ENCODE measurements around the gene TMEM144. TPM values are rescaled to one million over a fixed set of nuclear protein-coding genes. Genes with fewer than 3 reads are reported as not detected.

The TMEM144 gene
- 1 to 10 TPM; 5.1 to 8.9 (median 5.8) TPM for polyA plus RNA-seq (ENCODE audit: insufficient read length in 4 of 4)

GRCh38 chr4:158209825-158210807 lies at the start of gene TMEM144:
TSS of gene TMEM144 (plus strand) at chr4:158210486. CDS start at chr4:158212668, 2,182 bp downstream.
- peak; percentile 47 to 69 (median 60) for DNase-seq (ENCODE audit: low read depth in 4 of 4, low spot score in 3 of 4)

DNA sequence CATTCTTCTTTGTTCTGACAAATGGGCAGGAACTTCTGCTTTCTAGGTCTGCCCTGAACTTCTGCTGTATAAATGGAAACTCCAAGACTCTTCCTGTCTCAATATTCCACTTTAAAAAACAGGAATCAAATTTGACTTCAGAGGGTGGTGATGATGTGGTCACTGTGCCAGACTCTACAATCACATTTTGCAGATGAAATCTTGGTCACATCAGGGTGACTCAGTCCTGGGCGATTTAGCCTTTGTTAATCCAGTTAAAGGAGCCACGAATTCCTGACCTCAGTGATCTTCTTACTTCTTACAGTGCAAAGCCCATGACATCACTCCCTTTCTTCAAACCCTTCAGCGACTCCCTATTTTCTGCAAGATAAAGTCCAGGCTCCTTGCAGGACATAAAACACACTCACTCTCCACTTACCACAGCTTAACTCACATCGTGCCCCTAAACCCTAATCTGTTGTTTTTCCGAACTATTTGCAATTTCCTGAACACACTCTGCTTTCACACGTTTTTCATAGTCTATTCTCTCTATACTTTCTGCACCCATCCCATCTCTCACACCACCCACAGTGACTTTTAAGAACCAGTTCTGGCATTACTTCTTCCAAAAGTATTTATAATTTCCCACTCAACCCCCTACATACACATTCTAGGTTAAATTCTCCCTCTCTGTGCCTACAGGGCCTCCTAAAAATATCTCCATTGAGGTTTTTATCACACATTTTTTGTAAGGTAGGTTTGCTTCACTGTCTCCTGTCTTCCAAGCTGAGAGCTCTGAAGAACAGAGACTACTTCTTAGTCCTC lies 48.5 kb upstream of the TMEM144 start:
- DNase-seq (ENCODE audit: low read depth in 4 of 4, low spot score in 3 of 4): no peak

DNA sequence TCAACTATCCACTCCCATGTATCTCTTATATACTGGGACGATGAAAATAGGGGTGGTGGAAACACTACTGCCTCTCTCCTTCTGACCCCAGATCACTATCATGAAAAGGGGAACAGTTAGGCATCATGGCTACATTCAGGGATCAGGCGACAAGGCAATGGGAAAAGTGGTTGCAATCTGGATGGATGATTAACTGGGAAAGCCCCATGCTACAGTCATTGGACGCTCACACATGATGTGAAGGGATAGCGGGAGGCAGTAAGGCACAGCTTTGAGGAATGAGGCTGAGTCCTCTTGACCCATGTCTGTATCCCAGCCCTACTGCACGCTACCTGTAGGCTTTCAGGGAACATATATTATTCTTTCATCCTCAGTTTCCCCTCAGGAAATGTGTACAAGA lies 47.7 kb upstream of the TMEM144 start:
- no peak for DNase-seq (ENCODE audit: low read depth in 4 of 4, low spot score in 3 of 4)

- DNase-seq (ENCODE audit: low read depth in 4 of 4, low spot score in 3 of 4): no peak
These were observed 46.1 kb upstream of the TMEM144 start for GRCh38 chr4:158163941-158164767.

DNA sequence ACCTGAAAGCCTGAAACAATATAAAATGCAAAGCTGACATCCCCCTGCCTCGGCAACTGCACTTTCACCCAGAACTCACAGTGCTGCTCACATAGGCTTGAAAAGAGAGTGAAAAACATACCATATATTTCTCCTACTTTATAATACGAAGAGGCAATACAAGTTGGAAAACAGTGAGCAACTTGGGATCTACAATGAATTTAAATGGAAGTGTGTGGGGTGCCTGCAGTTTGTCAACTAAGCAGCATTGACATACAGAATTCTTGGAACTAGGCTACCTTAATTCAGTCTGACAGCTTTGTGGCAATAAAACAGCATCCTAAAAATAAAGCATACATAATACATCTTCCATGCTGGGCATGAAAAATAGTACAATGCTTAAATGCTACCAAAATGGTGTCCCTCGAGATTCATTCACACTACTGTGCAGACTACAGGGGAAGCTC lies 45.5 kb upstream of the TMEM144 start:
- no peak for DNase-seq (ENCODE audit: low read depth in 4 of 4, low spot score in 3 of 4)

DNA sequence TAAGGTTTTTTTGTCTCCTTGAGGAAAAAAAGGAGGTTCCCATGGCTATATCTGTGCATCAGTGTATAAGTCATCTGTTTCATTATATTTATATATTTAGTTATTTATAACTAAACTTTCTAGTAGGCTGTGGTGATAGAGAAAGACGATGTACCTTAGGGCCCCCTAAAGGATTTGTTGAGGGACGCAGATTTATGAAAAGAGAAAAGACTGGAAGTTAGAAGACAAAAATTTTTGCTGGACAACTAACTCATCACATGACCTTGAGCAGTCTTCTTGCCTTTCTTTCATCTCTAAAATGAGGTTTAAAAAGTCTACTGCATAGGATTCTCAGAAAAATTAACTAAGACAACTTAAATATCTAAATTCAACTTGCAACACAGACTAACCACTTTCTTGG lies 43.6 kb upstream of the TMEM144 start:
- DNase-seq (ENCODE audit: low read depth in 4 of 4, low spot score in 3 of 4): no peak

- no peak for DNase-seq (ENCODE audit: low read depth in 4 of 4, low spot score in 3 of 4)
These were observed 41.7 kb upstream of the TMEM144 start for GRCh38 chr4:158168606-158169005.

DNA sequence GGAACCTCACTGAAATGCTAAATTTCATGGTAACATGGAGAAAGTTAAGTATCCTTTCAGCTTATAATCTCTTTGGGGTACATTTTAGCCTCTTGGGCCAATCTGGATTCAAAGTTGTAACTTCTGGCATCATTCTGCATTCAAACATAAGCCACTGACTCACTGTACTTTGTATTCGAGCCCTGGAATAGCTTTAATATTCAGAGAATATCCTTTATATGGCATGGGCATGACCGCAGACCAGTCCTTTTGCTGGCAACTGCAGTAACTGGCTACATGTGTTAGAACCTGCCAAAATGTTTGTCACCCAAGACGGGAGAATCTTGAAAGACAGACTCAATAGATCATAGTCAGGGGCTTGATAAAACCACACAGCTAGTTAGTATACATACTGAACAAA lies 40.8 kb upstream of the TMEM144 start:
- no peak for DNase-seq (ENCODE audit: low read depth in 4 of 4, low spot score in 3 of 4)

DNA sequence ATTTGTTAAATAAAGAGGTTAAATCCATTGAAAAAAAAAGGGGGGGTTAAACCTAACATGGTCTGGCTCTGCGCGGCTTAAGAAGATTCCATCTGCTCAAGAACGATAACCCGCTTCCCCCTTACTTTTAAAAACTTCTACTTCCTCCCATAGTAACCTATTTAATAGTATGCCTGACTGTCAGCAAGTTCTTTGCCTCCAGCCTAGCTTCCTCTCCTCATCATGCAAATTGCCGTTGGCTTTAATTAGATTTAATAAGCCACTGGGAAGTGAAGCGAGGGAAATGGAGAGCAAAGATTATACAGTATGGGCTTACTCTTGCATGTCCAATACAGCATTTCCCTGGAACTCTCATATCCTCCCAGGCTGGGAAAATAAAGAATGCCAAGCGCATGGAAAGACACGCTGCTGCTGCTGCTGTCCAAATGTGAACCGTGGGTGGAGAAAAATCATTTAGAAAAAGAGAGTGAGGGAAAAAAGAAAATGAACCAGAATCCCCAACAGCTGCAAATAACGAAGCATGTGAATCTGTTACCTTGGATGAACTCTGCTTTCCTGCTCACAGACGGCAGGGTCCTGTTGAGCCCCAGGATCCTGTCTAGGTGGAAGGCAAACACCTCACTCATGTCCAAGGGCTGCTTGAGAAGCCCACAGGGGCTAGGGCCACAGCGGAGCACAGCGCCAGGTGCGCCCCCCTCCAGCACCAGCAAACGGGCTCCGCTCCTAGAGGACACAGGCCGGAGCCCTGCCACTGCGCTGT lies 40.2 kb upstream of the TMEM144 start:
- DNase-seq (ENCODE audit: low read depth in 4 of 4, low spot score in 3 of 4): peak in 1 of 4 donors; percentile 31

GRCh38 chr4:158170691-158171561 lies 39.4 kb upstream of the TMEM144 start:
- DNase-seq (ENCODE audit: low read depth in 4 of 4, low spot score in 3 of 4): no peak

GRCh38 chr4:158172261-158173258 lies 37.7 kb upstream of the TMEM144 start, which contains the start of gene GASK1B:
TSS of gene GASK1B (minus strand) at chr4:158173025. CDS start at chr4:158171375, 1,650 bp downstream.
- DNase-seq (ENCODE audit: low read depth in 4 of 4, low spot score in 3 of 4): no peak

GRCh38 chr4:158176108-158176507 lies 34.2 kb upstream of the TMEM144 start:
- no peak for DNase-seq (ENCODE audit: low read depth in 4 of 4, low spot score in 3 of 4)

DNA sequence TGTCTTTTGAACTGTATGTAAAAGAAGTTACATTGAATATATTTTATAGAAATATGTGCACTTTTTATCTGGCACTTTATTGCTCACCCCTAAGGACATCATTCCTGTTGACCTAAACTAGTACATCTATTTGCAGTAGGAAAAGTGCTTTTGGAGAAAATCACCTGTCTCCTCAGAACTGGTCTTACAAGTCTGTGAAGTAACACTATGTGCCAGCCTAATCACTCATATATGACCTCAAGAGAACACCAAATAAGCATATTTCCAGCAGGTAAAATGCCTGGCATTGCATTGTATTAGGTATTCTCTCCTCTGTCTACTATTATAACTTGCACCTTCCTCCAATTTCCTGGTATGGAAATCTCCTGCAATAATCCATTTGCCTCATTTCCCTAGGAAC lies 33.5 kb upstream of the TMEM144 start:
- DNase-seq (ENCODE audit: low read depth in 4 of 4, low spot score in 3 of 4): no peak

DNA sequence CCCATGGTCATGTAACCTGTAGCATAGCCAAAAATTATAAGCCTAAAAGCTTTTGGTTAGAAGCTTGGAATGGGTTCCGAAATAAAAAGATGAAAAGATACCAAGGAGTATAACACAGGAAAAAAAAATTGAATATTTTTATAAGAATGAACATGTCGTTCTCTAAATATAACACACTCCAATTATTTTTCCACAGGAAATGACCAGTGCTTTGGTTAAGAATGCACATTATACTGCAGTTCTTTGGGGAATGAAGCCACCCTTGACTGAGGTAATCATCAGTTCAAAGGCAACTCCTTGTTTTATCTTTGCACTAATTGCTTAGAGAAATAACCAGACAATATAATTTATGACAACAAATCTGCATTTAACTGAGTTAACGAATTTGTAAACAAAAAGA lies 30.8 kb upstream of the TMEM144 start:
- DNase-seq (ENCODE audit: low read depth in 4 of 4, low spot score in 3 of 4): no peak

- no peak for DNase-seq (ENCODE audit: low read depth in 4 of 4, low spot score in 3 of 4)
These were observed 28.4 kb upstream of the TMEM144 start for GRCh38 chr4:158181906-158182305.

- DNase-seq (ENCODE audit: low read depth in 4 of 4, low spot score in 3 of 4): no peak
These were observed 27.6 kb upstream of the TMEM144 start for GRCh38 chr4:158182736-158183135.

GRCh38 chr4:158186815-158187214 lies 23.5 kb upstream of the TMEM144 start:
- DNase-seq (ENCODE audit: low read depth in 4 of 4, low spot score in 3 of 4): no peak
